Neural crest cell (in vitro differentiated cells): Measurements from ENCODE around the gene RPS15. TPM values are rescaled to one million over a fixed set of nuclear protein-coding genes. Genes with fewer than 3 reads are reported as not detected.

Source experiments
- DNase-seq: peaks from one replicate; pipeline ENCODE4 v3.0.0; 2021; ENCODE audit warnings: low read depth, mixed read lengths, low spot score
- H3K27ac Mint-ChIP-seq: one replicate; pipeline ENCODE4 v1.8.0; 2021; ENCODE audit warnings: mild to moderate bottlenecking, mixed read lengths; ENCODE audit not compliant: unreplicated experiment
- H3K27me3 Mint-ChIP-seq: 2 replicates; pipeline ENCODE4 v1.8.0; 2021; ENCODE audit warnings: low read depth, mild to moderate bottlenecking, mixed read lengths
- H3K36me3 Mint-ChIP-seq: 2 replicates; pipeline ENCODE4 v1.8.0; 2021; ENCODE audit warnings: low read depth, mild to moderate bottlenecking, mixed read lengths
- H3K4me1 Mint-ChIP-seq: 2 replicates; pipeline ENCODE4 v1.8.0; 2021; ENCODE audit warnings: mixed read lengths
- H3K4me3 Mint-ChIP-seq: one replicate; pipeline ENCODE4 v1.8.0; 2021; ENCODE audit warnings: mild to moderate bottlenecking, mixed read lengths
- H3K9me3 Mint-ChIP-seq: 2 replicates; pipeline ENCODE4 v1.8.0; 2021; ENCODE audit warnings: mixed read lengths
- CTCF ChIP-seq: fragments of 200-600 bp; sonication (generic); conservative IDR thresholded peaks from 2 replicates; pipeline ENCODE4 v1.5.0; 2021; ENCODE audit warnings: antibody characterized with exemption, mild to moderate bottlenecking
- total RNA-seq: library from RNA; stranded (reverse); gene quantifications from 2 replicates; pipeline ENCODE4 v1.2.1, GENCODE V29; 2021

RPS15 gene
- total RNA-seq, 1 donor from 2014 or later: 1,580 TPM

- no peaks in the 10 kb centered on the region for H3K9me3 Mint-ChIP-seq
- no peaks in the 10 kb centered on the region for H3K27me3 Mint-ChIP-seq
- no peak for DNase-seq
- H3K27ac Mint-ChIP-seq: no peak overlapping the region
- peaks cover 9% of the 10 kb centered on the region for H3K4me1 Mint-ChIP-seq
- H3K4me3 Mint-ChIP-seq: no peak overlapping the region
- H3K36me3 Mint-ChIP-seq: no peaks in the 10 kb centered on the region
- TF ChIP-seq CTCF: no peak
These were observed 43.7 kb downstream of the RPS15 start for GRCh38 chr19:1481893-1482360.

- DNase-seq: no peak
These were observed 44.4 kb downstream of the RPS15 start for GRCh38 chr19:1482361-1483130.

GRCh38 chr19:1483131-1483978 lies 45.2 kb downstream of the RPS15 start:
- Mint-ChIP-seq H3K27ac (no peak overlapping the region), H3K4me1 (peaks cover 6% of the 10 kb centered on the region), H3K36me3 (no peaks in the 10 kb centered on the region), H3K27me3 (no peaks in the 10 kb centered on the region), H3K9me3 (no peaks in the 10 kb centered on the region), H3K4me3 (no peak overlapping the region)
- DNase-seq: no peak
- no peak for TF ChIP-seq CTCF

More at GRCh38 chr19:1482361-1483130, 44.4 kb downstream of the RPS15 start:
- H3K4me1 Mint-ChIP-seq: peaks cover 7% of the 10 kb centered on the region
- no peaks in the 10 kb centered on the region for H3K36me3 Mint-ChIP-seq
- H3K9me3 Mint-ChIP-seq: no peaks in the 10 kb centered on the region
- H3K27me3 Mint-ChIP-seq: no peaks in the 10 kb centered on the region
- H3K4me3 Mint-ChIP-seq: no peak overlapping the region
- no peak overlapping the region for H3K27ac Mint-ChIP-seq
- TF ChIP-seq CTCF: no peak

GRCh38 chr19:1483979-1484428 lies 45.8 kb downstream of the RPS15 start:
- H3K27me3 Mint-ChIP-seq: no peaks in the 10 kb centered on the region
- H3K4me1 Mint-ChIP-seq: peaks cover 4% of the 10 kb centered on the region
- no peaks in the 10 kb centered on the region for H3K36me3 Mint-ChIP-seq
- H3K27ac Mint-ChIP-seq: no peak overlapping the region
- no peak overlapping the region for H3K4me3 Mint-ChIP-seq
- TF ChIP-seq CTCF: no peak
- no peaks in the 10 kb centered on the region for H3K9me3 Mint-ChIP-seq
- no peak for DNase-seq

GRCh38 chr19:1486720-1487575 lies 48.8 kb downstream of the RPS15 start:
- H3K27ac Mint-ChIP-seq: no peak overlapping the region
- no peak for DNase-seq
- no peaks in the 10 kb centered on the region for H3K36me3 Mint-ChIP-seq
- no peaks in the 10 kb centered on the region for H3K9me3 Mint-ChIP-seq
- no peak overlapping the region for H3K4me3 Mint-ChIP-seq
- peaks cover 9% of the 10 kb centered on the region for H3K4me1 Mint-ChIP-seq
- H3K27me3 Mint-ChIP-seq: peaks cover 9% of the 10 kb centered on the region
- no peak for TF ChIP-seq CTCF
